ENCODE measurements around the gene NOMO2.
"Not testable (repeated sequence)": the region's sequence is repeated elsewhere in the genome, so short reads cannot be mapped to it uniquely, and the experiment has no call there.

DNA sequence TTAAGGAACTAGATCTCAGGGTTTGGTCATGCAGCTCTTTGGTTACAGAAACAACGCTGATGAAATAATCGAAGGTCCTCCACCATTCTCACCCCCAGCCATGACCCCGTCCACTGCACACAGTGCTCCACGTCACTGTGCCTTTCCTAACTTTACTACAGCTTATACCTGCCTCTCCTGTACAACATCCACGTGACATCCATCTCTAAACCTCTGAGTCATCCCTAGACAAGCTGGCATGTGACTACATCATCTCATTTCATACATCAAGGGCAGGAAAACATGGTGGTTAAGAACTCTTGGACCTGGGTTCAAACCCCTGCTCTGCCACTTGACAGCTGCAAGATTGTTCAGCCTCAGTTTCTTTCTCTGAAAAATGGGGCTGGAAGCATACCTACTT lies 64.9 kb downstream of the NOMO2 start:
- TF ChIP-seq NR3C1 (CRISPR knock-in tag; conservative IDR thresholded peaks at IDR 0.05; ENCODE audit: low read depth) = not testable (repeated sequence)
- TF ChIP-seq, protein P1, sequence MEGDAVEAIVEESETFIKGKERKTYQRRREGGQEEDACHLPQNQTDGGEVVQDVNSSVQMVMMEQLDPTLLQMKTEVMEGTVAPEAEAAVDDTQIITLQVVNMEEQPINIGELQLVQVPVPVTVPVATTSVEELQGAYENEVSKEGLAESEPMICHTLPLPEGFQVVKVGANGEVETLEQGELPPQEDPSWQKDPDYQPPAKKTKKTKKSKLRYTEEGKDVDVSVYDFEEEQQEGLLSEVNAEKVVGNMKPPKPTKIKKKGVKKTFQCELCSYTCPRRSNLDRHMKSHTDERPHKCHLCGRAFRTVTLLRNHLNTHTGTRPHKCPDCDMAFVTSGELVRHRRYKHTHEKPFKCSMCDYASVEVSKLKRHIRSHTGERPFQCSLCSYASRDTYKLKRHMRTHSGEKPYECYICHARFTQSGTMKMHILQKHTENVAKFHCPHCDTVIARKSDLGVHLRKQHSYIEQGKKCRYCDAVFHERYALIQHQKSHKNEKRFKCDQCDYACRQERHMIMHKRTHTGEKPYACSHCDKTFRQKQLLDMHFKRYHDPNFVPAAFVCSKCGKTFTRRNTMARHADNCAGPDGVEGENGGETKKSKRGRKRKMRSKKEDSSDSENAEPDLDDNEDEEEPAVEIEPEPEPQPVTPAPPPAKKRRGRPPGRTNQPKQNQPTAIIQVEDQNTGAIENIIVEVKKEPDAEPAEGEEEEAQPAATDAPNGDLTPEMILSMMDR (IDR thresholded peaks at IDR 0.05) = not testable (repeated sequence)

Measured in WTC11 (cell line).